Adrenal gland (tissue), 5 donors: ENCODE results near the gene NCKIPSD.

Experiments
- POLR2A ChIP-seq, 2 donors: fragments of 450-650 bp; IDR thresholded peaks; one replicate each; pipeline ENCODE4 v1.6.1; 2017; ENCODE audit warnings: antibody characterized with exemption in 2 of 2, mild to moderate bottlenecking in 2 of 2, moderate library complexity in 1 of 2
- TF ChIP-seq, protein P1 (sequence below), 6 experiments: fragments of 450-650 bp in 4 of 6; fragments of 200-600 bp in 2 of 6; sonication (generic) in 1 of 6; IDR thresholded peaks; 1 replicate in 5 of 6; 2 replicates in 1 of 6; pipeline versions ENCODE4 v1.5.1 to v1.8.0; 2016 to 2021; ENCODE audit warnings: antibody characterized with exemption in 6 of 6, mild to moderate bottlenecking in 2 of 6, moderate library complexity in 1 of 6
- donor health status: DM: no; HTN: no; CAD: no.

DNA sequence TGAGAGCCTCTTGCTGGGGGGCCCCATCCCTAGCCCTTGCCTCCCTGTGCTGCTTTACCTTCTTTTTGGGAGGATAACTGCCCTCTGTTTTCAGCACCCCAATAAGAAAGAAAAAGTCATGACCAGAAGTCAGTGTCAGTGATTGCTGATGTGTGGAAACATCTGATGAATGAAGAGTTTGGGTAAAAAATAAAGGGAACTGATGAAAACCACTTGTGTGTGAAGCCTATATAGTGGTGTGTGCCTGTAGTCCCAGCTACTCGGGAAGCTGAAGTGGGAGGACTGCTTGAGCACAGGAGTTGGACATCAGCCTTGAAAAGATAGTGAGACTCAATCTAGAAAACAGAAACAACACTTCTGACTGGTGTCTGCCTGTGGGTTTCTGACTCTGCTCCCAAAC is 13.2 kb downstream of the NCKIPSD start:
- no peak for TF ChIP-seq POLR2A (IDR thresholded peaks at IDR 0.05)
- TF ChIP-seq, protein P1, sequence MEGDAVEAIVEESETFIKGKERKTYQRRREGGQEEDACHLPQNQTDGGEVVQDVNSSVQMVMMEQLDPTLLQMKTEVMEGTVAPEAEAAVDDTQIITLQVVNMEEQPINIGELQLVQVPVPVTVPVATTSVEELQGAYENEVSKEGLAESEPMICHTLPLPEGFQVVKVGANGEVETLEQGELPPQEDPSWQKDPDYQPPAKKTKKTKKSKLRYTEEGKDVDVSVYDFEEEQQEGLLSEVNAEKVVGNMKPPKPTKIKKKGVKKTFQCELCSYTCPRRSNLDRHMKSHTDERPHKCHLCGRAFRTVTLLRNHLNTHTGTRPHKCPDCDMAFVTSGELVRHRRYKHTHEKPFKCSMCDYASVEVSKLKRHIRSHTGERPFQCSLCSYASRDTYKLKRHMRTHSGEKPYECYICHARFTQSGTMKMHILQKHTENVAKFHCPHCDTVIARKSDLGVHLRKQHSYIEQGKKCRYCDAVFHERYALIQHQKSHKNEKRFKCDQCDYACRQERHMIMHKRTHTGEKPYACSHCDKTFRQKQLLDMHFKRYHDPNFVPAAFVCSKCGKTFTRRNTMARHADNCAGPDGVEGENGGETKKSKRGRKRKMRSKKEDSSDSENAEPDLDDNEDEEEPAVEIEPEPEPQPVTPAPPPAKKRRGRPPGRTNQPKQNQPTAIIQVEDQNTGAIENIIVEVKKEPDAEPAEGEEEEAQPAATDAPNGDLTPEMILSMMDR (IDR thresholded peaks at IDR 0.05), result no peak
